GM12801 (cell line): ENCODE data around the gene PTPN5.

Source experiments
- TF ChIP-seq, protein P1 (sequence below): IDR thresholded peaks from one replicate; pipeline ENCODE4 v1.5.1; 2011; ENCODE audit warnings: control low read depth; ENCODE audit not compliant: insufficient read length; ENCODE audit errors: extremely low read depth

PTPN5 gene

DNA sequence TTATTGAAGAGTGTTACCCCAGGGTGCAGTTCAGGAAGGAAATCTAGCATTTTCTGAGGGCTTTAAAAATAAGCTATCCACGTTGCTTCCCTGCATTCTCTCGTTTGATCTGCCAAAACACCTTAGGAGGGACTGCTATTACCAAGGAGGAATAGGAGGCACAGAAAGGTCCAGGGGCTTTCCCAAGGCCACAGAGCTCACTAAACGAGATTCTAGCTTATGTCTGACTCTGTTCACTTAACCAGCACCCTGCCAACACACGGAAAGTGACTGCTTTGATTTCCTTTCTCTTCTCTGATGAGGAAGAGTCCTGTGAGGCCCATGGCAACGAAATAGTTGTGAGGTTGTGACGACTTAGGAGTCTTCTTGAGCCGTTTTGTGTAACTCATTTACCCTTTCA is 3.4 kb upstream of the PTPN5 start:
- TF ChIP-seq, protein P1, sequence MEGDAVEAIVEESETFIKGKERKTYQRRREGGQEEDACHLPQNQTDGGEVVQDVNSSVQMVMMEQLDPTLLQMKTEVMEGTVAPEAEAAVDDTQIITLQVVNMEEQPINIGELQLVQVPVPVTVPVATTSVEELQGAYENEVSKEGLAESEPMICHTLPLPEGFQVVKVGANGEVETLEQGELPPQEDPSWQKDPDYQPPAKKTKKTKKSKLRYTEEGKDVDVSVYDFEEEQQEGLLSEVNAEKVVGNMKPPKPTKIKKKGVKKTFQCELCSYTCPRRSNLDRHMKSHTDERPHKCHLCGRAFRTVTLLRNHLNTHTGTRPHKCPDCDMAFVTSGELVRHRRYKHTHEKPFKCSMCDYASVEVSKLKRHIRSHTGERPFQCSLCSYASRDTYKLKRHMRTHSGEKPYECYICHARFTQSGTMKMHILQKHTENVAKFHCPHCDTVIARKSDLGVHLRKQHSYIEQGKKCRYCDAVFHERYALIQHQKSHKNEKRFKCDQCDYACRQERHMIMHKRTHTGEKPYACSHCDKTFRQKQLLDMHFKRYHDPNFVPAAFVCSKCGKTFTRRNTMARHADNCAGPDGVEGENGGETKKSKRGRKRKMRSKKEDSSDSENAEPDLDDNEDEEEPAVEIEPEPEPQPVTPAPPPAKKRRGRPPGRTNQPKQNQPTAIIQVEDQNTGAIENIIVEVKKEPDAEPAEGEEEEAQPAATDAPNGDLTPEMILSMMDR = no peak

DNA sequence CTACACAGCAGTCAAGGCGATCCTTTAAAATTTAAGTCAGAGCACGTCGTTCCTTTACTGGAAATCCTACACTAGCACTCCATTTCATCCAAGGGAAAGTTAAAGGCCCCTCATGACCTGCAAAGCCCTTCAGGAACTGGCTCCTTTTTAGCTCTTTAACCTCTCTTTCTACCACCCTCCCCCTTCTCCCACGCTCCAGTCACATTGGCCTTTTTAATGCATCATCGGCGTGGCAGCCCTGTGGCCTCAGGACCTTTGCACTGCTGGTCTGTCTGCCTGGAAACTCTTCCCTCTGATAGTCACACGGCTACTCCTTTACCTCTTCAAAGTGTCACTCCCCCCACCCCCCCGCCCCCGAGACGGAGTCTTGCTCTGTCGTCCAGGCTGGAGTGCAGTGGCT is 1.2 kb upstream of the PTPN5 start:
- TF ChIP-seq, protein P1 = no peak

DNA sequence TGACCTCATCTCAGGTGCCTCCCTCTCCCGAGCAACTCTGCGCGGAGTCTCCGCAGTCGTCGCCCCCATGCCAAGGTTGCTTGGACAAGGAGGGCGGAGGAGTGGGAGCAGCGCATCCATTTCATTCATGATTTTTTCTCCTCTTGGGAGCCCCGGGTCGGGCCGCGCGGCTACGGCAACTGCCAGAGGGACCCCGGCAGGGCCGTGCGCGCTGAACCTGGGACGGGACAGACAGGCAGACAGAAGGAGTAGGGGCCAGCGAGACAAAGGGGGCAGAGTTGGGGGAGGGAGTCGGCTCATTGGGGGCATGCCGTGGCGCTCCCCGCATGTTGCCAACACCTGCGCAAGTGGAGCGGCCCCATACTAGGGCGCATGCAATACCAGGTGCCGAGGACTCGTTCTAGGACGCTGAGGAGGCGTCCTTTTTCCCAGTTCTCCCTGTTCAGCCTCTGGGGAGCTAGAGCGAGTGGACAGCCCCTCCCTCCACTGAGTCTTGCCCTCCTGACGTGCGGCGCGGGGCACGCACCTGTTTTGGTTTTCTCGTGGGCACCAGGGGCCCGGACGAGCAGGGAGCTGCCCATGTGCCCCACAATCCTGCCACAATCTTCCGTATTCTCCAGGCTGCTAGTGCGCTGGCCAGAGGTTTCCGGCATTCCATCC is 501 bp upstream of the PTPN5 start:
- TF ChIP-seq, protein P1 = no peak

DNA sequence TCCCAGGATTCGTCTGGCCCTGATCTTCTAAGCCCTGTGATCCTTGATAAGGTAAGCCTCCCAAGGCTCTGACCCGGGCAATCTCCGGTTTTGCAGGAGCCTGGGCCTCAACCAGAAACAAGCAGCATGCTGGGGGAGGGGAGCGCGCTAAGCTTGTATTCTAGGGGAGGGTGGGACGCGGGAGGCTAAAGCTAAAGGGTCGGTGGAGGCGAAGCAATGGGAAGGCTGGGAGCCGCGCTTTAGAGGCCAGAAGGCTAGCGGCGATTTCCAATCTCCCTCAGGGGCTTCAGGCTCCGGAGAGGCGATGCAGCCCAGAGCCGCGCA is 753 bp downstream of the PTPN5 start:
- TF ChIP-seq, protein P1 = no peak

DNA sequence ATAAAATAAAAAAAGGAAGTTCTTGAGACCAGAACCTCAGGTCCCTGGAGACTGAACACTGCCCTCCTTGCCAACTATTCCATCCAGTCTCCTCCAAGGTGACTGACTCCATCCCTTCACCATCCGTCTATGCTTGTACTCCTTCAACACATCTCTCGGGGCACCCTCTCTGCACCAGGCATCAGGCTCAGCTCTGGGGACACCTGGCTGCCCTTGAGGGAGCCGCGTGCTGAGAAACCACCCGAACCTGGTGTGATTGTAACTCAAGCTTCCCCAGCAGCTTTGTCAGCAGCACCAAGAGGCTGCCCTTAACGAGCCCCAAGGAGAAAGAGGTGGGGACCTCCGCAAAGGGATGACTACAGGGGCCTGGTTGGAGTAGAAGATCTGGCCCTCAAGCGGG is 1.7 kb downstream of the PTPN5 start:
- TF ChIP-seq, protein P1 = no peak

DNA sequence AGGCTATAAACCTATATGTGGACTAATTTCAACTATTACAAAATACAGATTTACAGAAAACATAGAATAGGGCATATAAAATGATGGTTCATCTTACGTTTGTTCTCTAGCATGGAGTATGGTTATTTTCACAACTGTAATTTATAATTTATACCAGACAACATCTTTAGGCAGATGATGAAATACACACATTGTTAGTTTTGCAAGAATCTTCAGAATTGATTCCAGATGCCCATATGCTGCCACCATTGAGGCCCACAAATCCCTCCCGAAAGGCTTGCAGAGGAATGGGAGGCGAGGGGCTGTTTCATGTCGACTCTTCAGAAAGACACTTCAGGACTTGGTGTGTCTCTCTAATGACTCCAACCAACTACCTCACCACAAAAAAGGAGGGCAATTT is 6.2 kb downstream of the PTPN5 start:
- TF ChIP-seq, protein P1 = no peak

DNA sequence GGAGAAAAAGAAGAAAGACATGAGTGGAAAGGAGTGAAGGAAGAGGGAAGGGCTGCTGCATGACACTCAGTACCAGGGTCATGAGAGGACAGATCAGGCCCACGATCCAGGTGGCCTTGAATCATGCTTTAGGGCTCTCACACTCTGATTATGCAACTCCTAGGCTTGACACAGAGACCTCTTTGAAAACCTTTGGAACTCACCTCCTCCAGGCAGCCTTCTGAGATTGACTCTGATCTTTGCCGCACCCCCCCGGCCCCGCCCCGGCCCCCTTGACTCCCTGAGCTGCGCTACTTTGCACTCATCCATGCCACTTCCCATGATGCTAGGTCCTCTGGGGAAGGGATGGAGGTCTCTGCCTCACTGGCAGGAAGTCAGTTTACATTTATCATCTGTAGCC is 10.7 kb downstream of the PTPN5 start:
- TF ChIP-seq, protein P1 = no peak
